SK-N-SH treated with all-trans-retinoic acid at 6 μM for 48 hours (cell line): ENCODE measurements around the gene PHYHIPL.

Experiments
- ATAC-seq: fragments of 200-7000 bp; cut with Tn5 transposase; 3 replicates; pipeline ENCODE4 v1.9.1; 2020; ENCODE audit warnings: mild to moderate bottlenecking, moderate library complexity
- ARNTL ChIP-seq: fragments of 450-650 bp; formaldehyde crosslinking; IDR thresholded peaks from 2 replicates; pipeline ENCODE4 v1.5.0; 2020; ENCODE audit warnings: low read depth, mild to moderate bottlenecking, moderate library complexity, borderline replicate concordance
- BACH2 ChIP-seq: fragments of 250-450 bp; sonication (Bioruptor Pico); IDR thresholded peaks from 2 replicates; pipeline ENCODE4 v1.9.0; 2021; ENCODE audit warnings: mild to moderate bottlenecking, borderline replicate concordance
- CSDC2 ChIP-seq: fragments of 250-450 bp; sonication (Bioruptor Pico); IDR thresholded peaks from 2 replicates; pipeline ENCODE4 v1.5.0; 2020; ENCODE audit warnings: mild to moderate bottlenecking, moderate library complexity
- ESRRG ChIP-seq: fragments of 250-450 bp; sonication (Bioruptor Pico); IDR thresholded peaks from 2 replicates; pipeline ENCODE4 v1.6.1; 2021; ENCODE audit warnings: mild to moderate bottlenecking
- GLIS3 ChIP-seq: fragments of 250-450 bp; sonication (Bioruptor Pico); IDR thresholded peaks from 2 replicates; pipeline ENCODE4 v1.5.0; 2020; ENCODE audit warnings: mild to moderate bottlenecking, moderate library complexity
- ISL1 ChIP-seq: fragments of 250-450 bp; sonication (Bioruptor Pico); IDR thresholded peaks from 2 replicates; pipeline ENCODE4 v2.1.2; 2022; ENCODE audit warnings: mild to moderate bottlenecking, moderate library complexity
- OSR1 ChIP-seq: fragments of 250-450 bp; sonication (Bioruptor Pico); IDR thresholded peaks from 2 replicates; pipeline ENCODE4 v1.8.0; 2022; ENCODE audit warnings: moderate library complexity, mild to moderate bottlenecking, inconsistent platforms
- PPARA ChIP-seq: fragments of 250-450 bp; sonication (Bioruptor Pico); IDR thresholded peaks from 2 replicates; pipeline ENCODE4 v1.5.0; 2020; ENCODE audit warnings: mild to moderate bottlenecking, borderline replicate concordance
- SNAI2 ChIP-seq: fragments of 250-450 bp; sonication (Bioruptor Pico); IDR thresholded peaks from 2 replicates; pipeline ENCODE4 v1.5.0; 2020; ENCODE audit warnings: mild to moderate bottlenecking, moderate library complexity
- TCF4 ChIP-seq: fragments of 250-450 bp; sonication (Bioruptor Pico); IDR thresholded peaks from 2 replicates; pipeline ENCODE4 v1.8.0; 2021; ENCODE audit warnings: mild to moderate bottlenecking, moderate library complexity, borderline replicate concordance
- TOX ChIP-seq: fragments of 250-450 bp; sonication (Bioruptor Pico); IDR thresholded peaks from 2 replicates; pipeline ENCODE4 v1.8.0; 2021; ENCODE audit warnings: mild to moderate bottlenecking, moderate library complexity, borderline replicate concordance
- ZC3H10 ChIP-seq: fragments of 250-450 bp; sonication (Bioruptor Pico); IDR thresholded peaks from 2 replicates; pipeline ENCODE4 v1.5.1; 2021; ENCODE audit warnings: mild to moderate bottlenecking, moderate library complexity
- ZFP3 ChIP-seq: fragments of 250-450 bp; sonication (Bioruptor Pico); IDR thresholded peaks from 2 replicates; pipeline ENCODE4 v1.5.0; 2020; ENCODE audit warnings: mild to moderate bottlenecking, moderate library complexity
- ZFP30 ChIP-seq: fragments of 450-650 bp; formaldehyde crosslinking; IDR thresholded peaks from 2 replicates; pipeline ENCODE4 v1.5.0; 2022; ENCODE audit warnings: mild to moderate bottlenecking, moderate library complexity
- ZNF565 ChIP-seq: fragments of 450-650 bp; formaldehyde crosslinking; conservative IDR thresholded peaks from 2 replicates; pipeline ENCODE4 v1.5.0; 2020; ENCODE audit warnings: low read depth, mild to moderate bottlenecking, moderate library complexity
- ZNF70 ChIP-seq: fragments of 450-650 bp; formaldehyde crosslinking; IDR thresholded peaks from 2 replicates; pipeline ENCODE4 v1.5.0; 2020; ENCODE audit warnings: mild to moderate bottlenecking, moderate library complexity
- ZNF8 ChIP-seq: fragments of 450-650 bp; formaldehyde crosslinking; IDR thresholded peaks from 2 replicates; pipeline ENCODE4 v1.5.0; 2020; ENCODE audit warnings: mild to moderate bottlenecking, moderate library complexity
- TF ChIP-seq, protein P1 (sequence below): fragments of 250-450 bp; sonication (Bioruptor Pico); IDR thresholded peaks from 2 replicates; pipeline ENCODE4 v1.5.0; 2020; ENCODE audit warnings: mild to moderate bottlenecking, moderate library complexity
- TF ChIP-seq, protein P2 (sequence below): fragments of 250-450 bp; sonication (Bioruptor Pico); IDR thresholded peaks from 2 replicates; pipeline ENCODE4 v1.5.1; 2020; ENCODE audit warnings: low read depth, mild to moderate bottlenecking, moderate library complexity
- TF ChIP-seq, protein P3 (sequence below): fragments of 250-450 bp; sonication (Bioruptor Pico); IDR thresholded peaks from 2 replicates; pipeline ENCODE4 v1.8.0; 2020; ENCODE audit warnings: mild to moderate bottlenecking, moderate library complexity, borderline replicate concordance
- TF ChIP-seq, protein P4 (sequence below): fragments of 250-450 bp; sonication (Bioruptor Pico); IDR thresholded peaks from 2 replicates; pipeline ENCODE4 v1.8.0; 2021; ENCODE audit warnings: low read depth, mild to moderate bottlenecking, moderate library complexity, borderline replicate concordance
- TF ChIP-seq, protein P5 (sequence below): fragments of 250-450 bp; sonication (Bioruptor Pico); IDR thresholded peaks from 2 replicates; pipeline ENCODE4 v1.5.1; 2021; ENCODE audit warnings: mild to moderate bottlenecking, moderate library complexity

PHYHIPL gene

DNA sequence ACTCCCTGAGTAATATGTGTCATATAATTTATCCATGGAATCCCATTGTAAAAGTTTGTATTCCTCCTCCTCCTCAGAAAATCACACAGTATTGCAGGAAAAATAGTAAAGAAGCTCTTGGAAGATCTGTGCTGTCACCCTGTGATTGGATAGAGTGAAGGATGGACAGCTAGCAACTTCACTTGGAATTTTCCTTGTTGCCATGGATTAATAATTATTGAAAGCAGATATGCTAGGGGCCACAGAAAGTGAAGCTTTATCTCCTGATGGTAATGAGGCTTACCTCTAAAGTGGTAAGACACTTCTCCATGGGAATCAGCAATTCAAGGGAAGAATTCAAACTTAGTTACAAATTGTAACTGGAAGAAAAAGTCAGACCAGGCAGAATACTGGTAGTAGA is 48.8 kb downstream of the PHYHIPL start:
- no peak for ATAC-seq
- TF ChIP-seq, protein P1, sequence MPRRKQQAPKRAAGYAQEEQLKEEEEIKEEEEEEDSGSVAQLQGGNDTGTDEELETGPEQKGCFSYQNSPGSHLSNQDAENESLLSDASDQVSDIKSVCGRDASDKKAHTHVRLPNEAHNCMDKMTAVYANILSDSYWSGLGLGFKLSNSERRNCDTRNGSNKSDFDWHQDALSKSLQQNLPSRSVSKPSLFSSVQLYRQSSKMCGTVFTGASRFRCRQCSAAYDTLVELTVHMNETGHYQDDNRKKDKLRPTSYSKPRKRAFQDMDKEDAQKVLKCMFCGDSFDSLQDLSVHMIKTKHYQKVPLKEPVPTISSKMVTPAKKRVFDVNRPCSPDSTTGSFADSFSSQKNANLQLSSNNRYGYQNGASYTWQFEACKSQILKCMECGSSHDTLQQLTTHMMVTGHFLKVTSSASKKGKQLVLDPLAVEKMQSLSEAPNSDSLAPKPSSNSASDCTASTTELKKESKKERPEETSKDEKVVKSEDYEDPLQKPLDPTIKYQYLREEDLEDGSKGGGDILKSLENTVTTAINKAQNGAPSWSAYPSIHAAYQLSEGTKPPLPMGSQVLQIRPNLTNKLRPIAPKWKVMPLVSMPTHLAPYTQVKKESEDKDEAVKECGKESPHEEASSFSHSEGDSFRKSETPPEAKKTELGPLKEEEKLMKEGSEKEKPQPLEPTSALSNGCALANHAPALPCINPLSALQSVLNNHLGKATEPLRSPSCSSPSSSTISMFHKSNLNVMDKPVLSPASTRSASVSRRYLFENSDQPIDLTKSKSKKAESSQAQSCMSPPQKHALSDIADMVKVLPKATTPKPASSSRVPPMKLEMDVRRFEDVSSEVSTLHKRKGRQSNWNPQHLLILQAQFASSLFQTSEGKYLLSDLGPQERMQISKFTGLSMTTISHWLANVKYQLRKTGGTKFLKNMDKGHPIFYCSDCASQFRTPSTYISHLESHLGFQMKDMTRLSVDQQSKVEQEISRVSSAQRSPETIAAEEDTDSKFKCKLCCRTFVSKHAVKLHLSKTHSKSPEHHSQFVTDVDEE = no peak
- TF ChIP-seq TOX (CRISPR knock-in tag) (no peak), ZNF70 (CRISPR knock-in tag) (no peak), OSR1 (CRISPR knock-in tag) (no peak), CSDC2 (CRISPR knock-in tag) (no peak)
- TF ChIP-seq, all 23 proteins: peak for 0

DNA sequence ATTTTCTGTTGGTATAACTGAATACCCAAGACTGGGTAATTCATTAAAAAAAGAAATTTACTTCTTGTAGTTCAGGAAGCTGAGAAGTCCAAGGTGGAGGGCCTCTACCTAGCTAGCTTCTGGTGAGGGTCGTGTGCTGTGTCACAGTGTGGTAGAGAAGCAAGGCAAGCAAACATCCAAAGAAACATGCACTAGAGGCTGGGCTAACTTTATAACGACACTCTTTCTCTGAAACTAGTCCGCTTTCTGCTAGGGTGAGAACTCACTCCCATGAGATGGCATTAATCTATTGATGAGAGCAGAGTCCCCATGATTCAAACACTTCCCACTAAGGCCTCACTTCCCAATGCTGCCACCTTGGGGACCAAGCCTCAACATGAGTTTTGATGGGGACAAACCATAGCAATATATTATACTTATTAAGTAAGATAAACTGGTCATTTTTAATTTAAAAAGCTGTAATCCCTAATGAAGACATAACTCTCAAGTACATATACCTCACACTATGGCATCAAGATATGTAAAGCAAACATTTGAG is 50.8 kb downstream of the PHYHIPL start:
- ATAC-seq = no peak
- TF ChIP-seq TOX (CRISPR knock-in tag) = no peak

DNA sequence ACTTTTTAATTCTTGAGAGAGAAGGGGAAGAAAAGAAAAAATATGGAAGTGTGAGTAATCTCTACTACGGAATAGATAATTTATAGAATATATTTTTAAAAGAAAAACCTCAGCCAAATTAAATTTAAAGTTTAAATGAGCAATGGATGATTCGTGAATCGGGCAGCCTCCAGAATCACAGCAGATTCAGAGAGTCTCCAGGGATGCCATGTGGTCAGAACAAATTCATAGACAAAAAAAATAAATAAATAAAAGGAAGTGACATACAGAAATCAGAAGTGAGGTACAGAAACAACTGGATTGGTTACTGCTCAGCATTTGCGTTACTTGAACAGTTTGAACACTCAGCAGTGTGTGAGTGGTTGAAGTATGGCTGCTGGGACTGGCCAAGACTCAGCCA is 53.0 kb downstream of the PHYHIPL start:
- TF ChIP-seq, protein P2, sequence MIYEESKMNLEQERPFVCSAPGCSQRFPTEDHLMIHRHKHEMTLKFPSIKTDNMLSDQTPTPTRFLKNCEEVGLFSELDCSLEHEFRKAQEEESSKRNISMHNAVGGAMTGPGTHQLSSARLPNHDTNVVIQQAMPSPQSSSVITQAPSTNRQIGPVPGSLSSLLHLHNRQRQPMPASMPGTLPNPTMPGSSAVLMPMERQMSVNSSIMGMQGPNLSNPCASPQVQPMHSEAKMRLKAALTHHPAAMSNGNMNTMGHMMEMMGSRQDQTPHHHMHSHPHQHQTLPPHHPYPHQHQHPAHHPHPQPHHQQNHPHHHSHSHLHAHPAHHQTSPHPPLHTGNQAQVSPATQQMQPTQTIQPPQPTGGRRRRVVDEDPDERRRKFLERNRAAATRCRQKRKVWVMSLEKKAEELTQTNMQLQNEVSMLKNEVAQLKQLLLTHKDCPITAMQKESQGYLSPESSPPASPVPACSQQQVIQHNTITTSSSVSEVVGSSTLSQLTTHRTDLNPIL (CRISPR knock-in tag) = no peak
- TF ChIP-seq, protein P1 = no peak
- no peak for TF ChIP-seq CSDC2 (CRISPR knock-in tag)
- TF ChIP-seq, protein P3, sequence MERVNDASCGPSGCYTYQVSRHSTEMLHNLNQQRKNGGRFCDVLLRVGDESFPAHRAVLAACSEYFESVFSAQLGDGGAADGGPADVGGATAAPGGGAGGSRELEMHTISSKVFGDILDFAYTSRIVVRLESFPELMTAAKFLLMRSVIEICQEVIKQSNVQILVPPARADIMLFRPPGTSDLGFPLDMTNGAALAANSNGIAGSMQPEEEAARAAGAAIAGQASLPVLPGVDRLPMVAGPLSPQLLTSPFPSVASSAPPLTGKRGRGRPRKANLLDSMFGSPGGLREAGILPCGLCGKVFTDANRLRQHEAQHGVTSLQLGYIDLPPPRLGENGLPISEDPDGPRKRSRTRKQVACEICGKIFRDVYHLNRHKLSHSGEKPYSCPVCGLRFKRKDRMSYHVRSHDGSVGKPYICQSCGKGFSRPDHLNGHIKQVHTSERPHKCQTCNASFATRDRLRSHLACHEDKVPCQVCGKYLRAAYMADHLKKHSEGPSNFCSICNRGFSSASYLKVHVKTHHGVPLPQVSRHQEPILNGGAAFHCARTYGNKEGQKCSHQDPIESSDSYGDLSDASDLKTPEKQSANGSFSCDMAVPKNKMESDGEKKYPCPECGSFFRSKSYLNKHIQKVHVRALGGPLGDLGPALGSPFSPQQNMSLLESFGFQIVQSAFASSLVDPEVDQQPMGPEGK = no peak
- TF ChIP-seq PPARA = no peak
- TF ChIP-seq, protein P4, sequence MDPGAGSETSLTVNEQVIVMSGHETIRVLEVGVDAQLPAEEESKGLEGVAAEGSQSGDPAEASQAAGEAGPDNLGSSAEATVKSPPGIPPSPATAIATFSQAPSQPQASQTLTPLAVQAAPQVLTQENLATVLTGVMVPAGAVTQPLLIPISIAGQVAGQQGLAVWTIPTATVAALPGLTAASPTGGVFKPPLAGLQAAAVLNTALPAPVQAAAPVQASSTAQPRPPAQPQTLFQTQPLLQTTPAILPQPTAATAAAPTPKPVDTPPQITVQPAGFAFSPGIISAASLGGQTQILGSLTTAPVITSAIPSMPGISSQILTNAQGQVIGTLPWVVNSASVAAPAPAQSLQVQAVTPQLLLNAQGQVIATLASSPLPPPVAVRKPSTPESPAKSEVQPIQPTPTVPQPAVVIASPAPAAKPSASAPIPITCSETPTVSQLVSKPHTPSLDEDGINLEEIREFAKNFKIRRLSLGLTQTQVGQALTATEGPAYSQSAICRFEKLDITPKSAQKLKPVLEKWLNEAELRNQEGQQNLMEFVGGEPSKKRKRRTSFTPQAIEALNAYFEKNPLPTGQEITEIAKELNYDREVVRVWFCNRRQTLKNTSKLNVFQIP (CRISPR knock-in tag) = no peak
- TF ChIP-seq ZFP3 (CRISPR knock-in tag) = no peak
- no peak for TF ChIP-seq OSR1 (CRISPR knock-in tag)
- no peak for TF ChIP-seq TOX (CRISPR knock-in tag)
- no peak for TF ChIP-seq BACH2 (CRISPR knock-in tag)
- no peak for TF ChIP-seq ARNTL
- TF ChIP-seq ZFP30 (CRISPR knock-in tag) = no peak
- TF ChIP-seq ZC3H10 (CRISPR knock-in tag) = no peak
- TF ChIP-seq ESRRG (CRISPR knock-in tag) = no peak
- ATAC-seq = no peak

DNA sequence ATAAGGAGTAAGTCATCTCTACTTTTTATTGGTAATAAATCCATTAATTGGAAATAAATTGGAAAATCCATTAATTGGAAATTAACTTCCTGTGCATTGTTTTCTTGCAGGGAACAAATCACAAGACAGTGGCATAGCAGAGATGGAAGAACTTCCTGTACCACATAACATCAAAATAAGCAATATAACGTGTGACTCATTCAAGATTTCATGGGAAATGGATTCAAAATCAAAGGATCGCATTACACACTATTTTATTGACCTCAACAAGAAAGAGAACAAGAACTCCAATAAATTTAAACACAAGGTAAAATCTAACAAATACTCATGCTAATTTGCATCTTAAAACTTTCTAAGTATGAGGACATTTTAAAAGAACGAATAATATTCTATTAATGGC is 57.8 kb downstream of the PHYHIPL start:
- ATAC-seq = no peak

More for the DNA sequence above, 57.8 kb downstream of the PHYHIPL start:
- TF ChIP-seq PPARA (no peak), SNAI2 (no peak), CSDC2 (CRISPR knock-in tag) (no peak), ZC3H10 (CRISPR knock-in tag) (no peak), GLIS3 (CRISPR knock-in tag) (no peak), OSR1 (CRISPR knock-in tag) (no peak), ZNF8 (CRISPR knock-in tag) (no peak), BACH2 (CRISPR knock-in tag) (no peak), ARNTL (no peak), TCF4 (no peak), ZNF565 (no peak), ISL1 (no peak), ZFP3 (CRISPR knock-in tag) (no peak)
- TF ChIP-seq, protein P5, sequence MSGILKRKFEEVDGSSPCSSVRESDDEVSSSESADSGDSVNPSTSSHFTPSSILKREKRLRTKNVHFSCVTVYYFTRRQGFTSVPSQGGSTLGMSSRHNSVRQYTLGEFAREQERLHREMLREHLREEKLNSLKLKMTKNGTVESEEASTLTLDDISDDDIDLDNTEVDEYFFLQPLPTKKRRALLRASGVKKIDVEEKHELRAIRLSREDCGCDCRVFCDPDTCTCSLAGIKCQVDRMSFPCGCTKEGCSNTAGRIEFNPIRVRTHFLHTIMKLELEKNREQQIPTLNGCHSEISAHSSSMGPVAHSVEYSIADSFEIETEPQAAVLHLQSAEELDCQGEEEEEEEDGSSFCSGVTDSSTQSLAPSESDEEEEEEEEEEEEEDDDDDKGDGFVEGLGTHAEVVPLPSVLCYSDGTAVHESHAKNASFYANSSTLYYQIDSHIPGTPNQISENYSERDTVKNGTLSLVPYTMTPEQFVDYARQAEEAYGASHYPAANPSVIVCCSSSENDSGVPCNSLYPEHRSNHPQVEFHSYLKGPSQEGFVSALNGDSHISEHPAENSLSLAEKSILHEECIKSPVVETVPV (CRISPR knock-in tag) = no peak
- TF ChIP-seq, protein P2 (CRISPR knock-in tag) = no peak
